HepG2 (cell line): Measurements from ENCODE around the gene C1QTNF6.

Source experiments
- FOSL1 ChIP-seq: sonication (generic); formaldehyde crosslinking; IDR thresholded peaks from 2 replicates; pipeline ENCODE4 v1.9.0; 2021; ENCODE audit warnings: missing genetic modification reagents, borderline replicate concordance
- POLR2A ChIP-seq, 2 experiments: IDR thresholded peaks; 2 replicates each; pipeline ENCODE4 v1.6.1; 2011; ENCODE audit warnings: low read depth in 2 of 2, low read length in 2 of 2, mild to moderate bottlenecking in 1 of 2, moderate library complexity in 1 of 2; ENCODE audit not compliant: insufficient read depth in 1 of 2
- SMC3 ChIP-seq: IDR thresholded peaks from 2 replicates; pipeline ENCODE4 v1.6.1; 2011; ENCODE audit warnings: low read length, improper control_type of control experiment
- ZNF607 ChIP-seq: sonication (generic); formaldehyde crosslinking; IDR thresholded peaks from 2 replicates; pipeline ENCODE4 v1.5.1; 2020; ENCODE audit warnings: missing genetic modification reagents, mild to moderate bottlenecking, borderline replicate concordance
- TF ChIP-seq, protein P1 (sequence below): sonication (generic); formaldehyde crosslinking; IDR thresholded peaks from 2 replicates; pipeline ENCODE4 v1.5.0; 2020; ENCODE audit warnings: mild to moderate bottlenecking, missing genetic modification reagents, moderate library complexity

DNA sequence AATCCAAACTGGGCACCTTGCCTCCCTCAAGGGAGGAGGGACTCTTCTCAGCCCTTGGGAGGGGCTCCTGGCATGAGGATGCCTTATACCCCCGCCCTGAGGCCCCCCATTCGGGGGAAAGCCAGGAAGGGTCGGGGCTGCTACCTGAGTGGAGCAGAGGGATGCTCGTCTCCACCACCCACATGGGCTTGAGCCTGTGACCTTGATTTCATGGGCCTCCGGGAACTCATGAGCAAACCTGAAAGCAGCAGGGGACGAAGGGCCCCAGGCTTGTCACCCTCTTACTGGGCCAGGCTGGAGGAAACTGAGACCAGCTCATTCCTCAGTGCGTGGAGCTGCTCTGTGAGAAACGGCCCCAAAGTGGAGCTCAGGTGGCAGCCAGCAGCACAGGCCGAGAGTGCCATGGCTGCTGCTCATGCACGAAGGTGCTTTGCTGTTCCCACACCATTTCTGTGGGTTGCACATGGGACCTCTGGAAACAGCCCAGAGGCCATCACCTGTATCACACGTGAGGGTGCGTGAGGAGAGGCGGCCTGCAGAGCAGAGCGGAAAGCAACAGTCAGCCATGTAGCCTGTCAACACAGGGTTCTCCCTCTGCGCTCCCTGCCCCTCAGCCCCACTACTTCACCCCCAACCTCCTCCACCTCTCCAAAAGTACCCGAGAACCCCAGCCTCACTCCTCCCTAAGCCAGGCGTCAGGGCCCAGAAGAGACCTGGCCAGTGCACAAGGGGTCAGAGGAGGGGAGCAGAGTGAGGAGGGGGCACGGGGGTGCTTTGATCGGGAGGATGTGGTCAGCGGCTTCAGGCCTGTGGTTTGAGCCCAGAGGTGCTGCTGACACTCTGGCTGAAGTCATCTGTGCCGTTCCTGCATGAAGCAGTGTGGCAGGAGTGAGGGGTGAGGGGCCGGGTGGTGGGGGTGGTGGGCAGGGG is 24.2 kb downstream of the C1QTNF6 start:
- no peak for TF ChIP-seq ZNF607 (CRISPR knock-in tag)
- TF ChIP-seq SMC3, result no peak
- no peak for TF ChIP-seq POLR2A (IDR thresholded peaks at IDR 0.05; ENCODE audit: insufficient read depth in 1 of 2, low read depth in 2 of 2, low read length in 2 of 2)
- TF ChIP-seq FOSL1 (CRISPR knock-in tag), result no peak
- TF ChIP-seq, protein P1, sequence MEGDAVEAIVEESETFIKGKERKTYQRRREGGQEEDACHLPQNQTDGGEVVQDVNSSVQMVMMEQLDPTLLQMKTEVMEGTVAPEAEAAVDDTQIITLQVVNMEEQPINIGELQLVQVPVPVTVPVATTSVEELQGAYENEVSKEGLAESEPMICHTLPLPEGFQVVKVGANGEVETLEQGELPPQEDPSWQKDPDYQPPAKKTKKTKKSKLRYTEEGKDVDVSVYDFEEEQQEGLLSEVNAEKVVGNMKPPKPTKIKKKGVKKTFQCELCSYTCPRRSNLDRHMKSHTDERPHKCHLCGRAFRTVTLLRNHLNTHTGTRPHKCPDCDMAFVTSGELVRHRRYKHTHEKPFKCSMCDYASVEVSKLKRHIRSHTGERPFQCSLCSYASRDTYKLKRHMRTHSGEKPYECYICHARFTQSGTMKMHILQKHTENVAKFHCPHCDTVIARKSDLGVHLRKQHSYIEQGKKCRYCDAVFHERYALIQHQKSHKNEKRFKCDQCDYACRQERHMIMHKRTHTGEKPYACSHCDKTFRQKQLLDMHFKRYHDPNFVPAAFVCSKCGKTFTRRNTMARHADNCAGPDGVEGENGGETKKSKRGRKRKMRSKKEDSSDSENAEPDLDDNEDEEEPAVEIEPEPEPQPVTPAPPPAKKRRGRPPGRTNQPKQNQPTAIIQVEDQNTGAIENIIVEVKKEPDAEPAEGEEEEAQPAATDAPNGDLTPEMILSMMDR (CRISPR knock-in tag), result no peak
